HepG2 (cell line): Measurements from ENCODE around the gene RBBP8NL. TPM values are rescaled to one million over a fixed set of nuclear protein-coding genes. Genes with fewer than 3 reads are reported as not detected.

Source experiments
- CAMTA2 ChIP-seq: sonication (generic); formaldehyde crosslinking; IDR thresholded peaks from 2 replicates; pipeline ENCODE4 v1.4.0; 2020; ENCODE audit warnings: mild to moderate bottlenecking, missing genetic modification reagents, borderline replicate concordance
- CEBPG ChIP-seq: IDR thresholded peaks from 2 replicates; pipeline ENCODE4 v1.6.1; 2016
- CHD4 ChIP-seq: fragments of 200-600 bp; sonication (generic); IDR thresholded peaks from 2 replicates; pipeline ENCODE4 v1.7.0; 2017; ENCODE audit warnings: mild to moderate bottlenecking, low read length, borderline replicate concordance
- DMAP1 ChIP-seq: IDR thresholded peaks from 2 replicates; pipeline ENCODE4 v1.6.1; 2016
- FOXP4 ChIP-seq: sonication (generic); formaldehyde crosslinking; IDR thresholded peaks from 2 replicates; pipeline ENCODE4 v1.4.0; 2020; ENCODE audit warnings: missing genetic modification reagents
- KLF11 ChIP-seq: IDR thresholded peaks from 2 replicates; pipeline ENCODE4 v1.6.1; 2016; ENCODE audit warnings: missing compliant biosample characterization
- MEF2D ChIP-seq: sonication (generic); formaldehyde crosslinking; IDR thresholded peaks from 2 replicates; pipeline ENCODE4 v1.5.1; 2020; ENCODE audit warnings: mild to moderate bottlenecking, missing genetic modification reagents
- NR2C2 ChIP-seq: sonication (generic); formaldehyde crosslinking; IDR thresholded peaks from 2 replicates; pipeline ENCODE4 v1.4.0; 2020; ENCODE audit warnings: missing genetic modification reagents, mild to moderate bottlenecking, moderate library complexity, borderline replicate concordance
- RBM22 ChIP-seq: fragments of 200-400 bp; formaldehyde crosslinking; optimal IDR thresholded peaks from 2 replicates; pipeline ENCODE3; 2017; ENCODE audit warnings: mild to moderate bottlenecking, low read length, moderate library complexity
- RXRB ChIP-seq: IDR thresholded peaks from 2 replicates; pipeline ENCODE4 v1.6.1; 2016; ENCODE audit warnings: borderline replicate concordance, missing genetic modification reagents, missing compliant biosample characterization
- TFAP4 ChIP-seq: sonication (generic); IDR thresholded peaks from 2 replicates; pipeline ENCODE4 v1.6.1; 2016; ENCODE audit warnings: low read depth, borderline replicate concordance
- ZKSCAN8 ChIP-seq: IDR thresholded peaks from 2 replicates; pipeline ENCODE4 v1.6.1; 2016; ENCODE audit warnings: borderline replicate concordance, missing genetic modification reagents, missing compliant biosample characterization
- ZNF160 ChIP-seq: sonication (generic); formaldehyde crosslinking; IDR thresholded peaks from 2 replicates; pipeline ENCODE4 v1.8.0; 2022; ENCODE audit warnings: mild to moderate bottlenecking, inconsistent platforms, missing genetic modification reagents
- ZNF572 ChIP-seq: sonication (generic); formaldehyde crosslinking; IDR thresholded peaks from 2 replicates; pipeline ENCODE4 v1.5.1; 2020; ENCODE audit warnings: mild to moderate bottlenecking, missing genetic modification reagents
- ZNF574 ChIP-seq: sonication (generic); formaldehyde crosslinking; IDR thresholded peaks from 2 replicates; pipeline ENCODE4 v1.4.0; 2020; ENCODE audit warnings: missing genetic modification reagents
- ZNF614 ChIP-seq: IDR thresholded peaks from 2 replicates; pipeline ENCODE4 v1.6.1; 2018; ENCODE audit warnings: missing biosample characterization, missing genetic modification reagents, inconsistent platforms, borderline replicate concordance
- ZNF652 ChIP-seq: IDR thresholded peaks from 2 replicates; pipeline ENCODE4 v1.6.1; 2016; ENCODE audit warnings: low read depth, borderline replicate concordance
- ZNF713 ChIP-seq: sonication (generic); formaldehyde crosslinking; IDR thresholded peaks from 2 replicates; pipeline ENCODE4 v1.4.0; 2020; ENCODE audit warnings: mild to moderate bottlenecking, missing genetic modification reagents
- ZNF770 ChIP-seq: sonication (generic); formaldehyde crosslinking; IDR thresholded peaks from 2 replicates; pipeline ENCODE4 v1.5.0; 2020; ENCODE audit warnings: mild to moderate bottlenecking, missing genetic modification reagents
- ZSCAN9 ChIP-seq: IDR thresholded peaks from 2 replicates; pipeline ENCODE4 v1.6.1; 2016; ENCODE audit warnings: borderline replicate concordance
- polyA plus RNA-seq, 8 experiments: library from polyadenylated mRNA; depleted of rRNA in 3 of 8; stranded (reverse) in 7 of 8; unstranded in 1 of 8; fragments of >200 nt; fragmentation: Illumina TruSeq in 4 of 8; extraction: Trizol in 4 of 8; gene quantifications; 2 replicates each; pipeline versions ENCODE4 v1.2.1 to v1.2.3, GENCODE V29; 2011 to 2016; ENCODE audit warnings: low read depth in 4 of 8, missing spikeins in 1 of 8, mixed read lengths in 1 of 8; ENCODE audit not compliant: insufficient read depth in 1 of 8
- total RNA-seq, 5 experiments: library from RNA; depleted of rRNA; stranded (reverse); fragments of >200 nt; fragmentation: Illumina TruSeq; extraction: Trizol; gene quantifications; 2 replicates each; pipeline ENCODE4 v1.2.3, GENCODE V29; 2016; ENCODE audit warnings: low read depth in 1 of 5

Gene RBBP8NL
- total and polyA plus RNA-seq, 2 of the 13 experiments (the other 11 are each of a cell fraction or from before 2014, with no cell fraction given), result 0.69 to 0.86 TPM

GRCh38 chr20:62370115-62370806 is 57.1 kb downstream of the RBBP8NL start (continued):
- TF ChIP-seq CEBPG, result peak; percentile 84
- 0 out of 2 replicates have a peak, but pooled peaks have one; percentile 38 for TF ChIP-seq CAMTA2
- TF ChIP-seq DMAP1 (CRISPR knock-in tag), result no peak
- TF ChIP-seq RXRB (CRISPR knock-in tag), result peak; percentile 12; the same call in 1 of the 2 replicates
- TF ChIP-seq ZNF160 (CRISPR knock-in tag), result 0 out of 2 replicates have a peak, but pooled peaks have one; percentile 20
- TF ChIP-seq FOXP4 (CRISPR knock-in tag), result no peak
- TF ChIP-seq RBM22, result peak; percentile 77
- TF ChIP-seq ZSCAN9, result no peak
- TF ChIP-seq NR2C2 (CRISPR knock-in tag), result peak; percentile 28; the same call in 1 of the 2 replicates
- peak; percentile 79; the same call in 1 of the 2 replicates for TF ChIP-seq TFAP4
- TF ChIP-seq ZNF574 (CRISPR knock-in tag), result peak; percentile 41; the same call in 1 of the 2 replicates
- 0 out of 2 replicates have a peak, but pooled peaks have one; percentile 19 for TF ChIP-seq ZNF614
- 0 out of 2 replicates have a peak, but pooled peaks have one; percentile 39 for TF ChIP-seq KLF11
- peak; percentile 15; the same call in 1 of the 2 replicates for TF ChIP-seq ZKSCAN8 (CRISPR knock-in tag)
- TF ChIP-seq ZNF770, result peak; percentile 72
- peak; percentile 9; the same call in 1 of the 2 replicates for TF ChIP-seq ZNF652
- TF ChIP-seq CHD4, result no peak
- 0 out of 2 replicates have a peak, but pooled peaks have one; percentile 33 for TF ChIP-seq ZNF572
- peak; percentile 15; the same call in 1 of the 2 replicates for TF ChIP-seq MEF2D (CRISPR knock-in tag)
- TF ChIP-seq ZNF713 (CRISPR knock-in tag), result 0 out of 2 replicates have a peak, but pooled peaks have one; percentile 1
